ENCODE measurements around the gene MED31. TPM values are rescaled to one million over a fixed set of nuclear protein-coding genes. Genes with fewer than 3 reads are reported as not detected.
"Not testable (repeated sequence)": the region's sequence is repeated elsewhere in the genome, so short reads cannot be mapped to it uniquely, and the experiment has no call there.

MED31 gene
- 3.1 TPM for total RNA-seq (ENCODE audit: insufficient read depth, low replicate concordance)

GRCh38 chr17:6651354-6651918 lies at the start of gene MED31, which contains the start of gene C17orf100:
Gene MED31, minus strand, starts transcription at chr17:6651605. Its CDS starts 77 bp downstream, at chr17:6651528.
Gene C17orf100, plus strand, starts transcription at chr17:6651762. Its CDS starts 152 bp downstream, at chr17:6651914.
- peak; percentile 94 for DNase-seq (ENCODE audit: low spot score)

GRCh38 chr17:6700948-6701307 lies 49.5 kb upstream of the MED31 start:
- DNase-seq (ENCODE audit: low spot score): no peak

- no peak for DNase-seq (ENCODE audit: low spot score)
Measured at GRCh38 chr17:6699997-6700947, 48.9 kb upstream of the MED31 start.

GRCh38 chr17:6698004-6698403 lies 46.6 kb upstream of the MED31 start:
- DNase-seq (ENCODE audit: low spot score): no peak

GRCh38 chr17:6696906-6697305 lies 45.5 kb upstream of the MED31 start:
- DNase-seq (ENCODE audit: low spot score): no peak

GRCh38 chr17:6695565-6695964 lies 44.2 kb upstream of the MED31 start:
- no peak for DNase-seq (ENCODE audit: low spot score)

GRCh38 chr17:6695051-6695450 lies 43.6 kb upstream of the MED31 start:
- DNase-seq (ENCODE audit: low spot score): no peak

GRCh38 chr17:6691958-6692357 lies 40.6 kb upstream of the MED31 start:
- DNase-seq (ENCODE audit: low spot score): not testable (repeated sequence)

- DNase-seq (ENCODE audit: low spot score): no peak
Measured at GRCh38 chr17:6691546-6691945, 40.1 kb upstream of the MED31 start.

GRCh38 chr17:6690641-6691040 lies 39.2 kb upstream of the MED31 start:
- no peak for DNase-seq (ENCODE audit: low spot score)

GRCh38 chr17:6688944-6689343 lies 37.5 kb upstream of the MED31 start:
- no peak for DNase-seq (ENCODE audit: low spot score)

GRCh38 chr17:6686026-6686425 lies 34.6 kb upstream of the MED31 start:
- DNase-seq (ENCODE audit: low spot score): no peak

- no peak for DNase-seq (ENCODE audit: low spot score)
Measured at GRCh38 chr17:6684881-6685767, 33.7 kb upstream of the MED31 start.

- DNase-seq (ENCODE audit: low spot score): no peak
Measured at GRCh38 chr17:6684460-6684783, 33.0 kb upstream of the MED31 start.

GRCh38 chr17:6683730-6684459 lies 32.5 kb upstream of the MED31 start:
- DNase-seq (ENCODE audit: low spot score): no peak

GRCh38 chr17:6683081-6683684 lies 31.8 kb upstream of the MED31 start:
- no peak for DNase-seq (ENCODE audit: low spot score)

GRCh38 chr17:6682339-6682738 lies 30.9 kb upstream of the MED31 start:
- no peak for DNase-seq (ENCODE audit: low spot score)

- DNase-seq (ENCODE audit: low spot score): no peak
Measured at GRCh38 chr17:6681671-6682070, 30.3 kb upstream of the MED31 start.

GRCh38 chr17:6681176-6681575 lies 29.8 kb upstream of the MED31 start:
- DNase-seq (ENCODE audit: low spot score): no peak

GRCh38 chr17:6679241-6679640 lies 27.8 kb upstream of the MED31 start:
- no peak for DNase-seq (ENCODE audit: low spot score)

GRCh38 chr17:6677946-6678345 lies 26.5 kb upstream of the MED31 start:
- no peak for DNase-seq (ENCODE audit: low spot score)

Data from umbilical cord (tissue), 2 donors.